Adrenal gland (tissue), 5 donors: ENCODE measurements around the gene MAML2.

Experiments
- CTCF ChIP-seq, 6 experiments: fragments of 450-650 bp in 4 of 6; fragments of 200-600 bp in 2 of 6; sonication (generic) in 1 of 6; IDR thresholded peaks; 1 replicate in 5 of 6; 2 replicates in 1 of 6; pipeline versions ENCODE4 v1.5.1 to v1.8.0; 2016 to 2021; ENCODE audit warnings: antibody characterized with exemption in 6 of 6, mild to moderate bottlenecking in 2 of 6, moderate library complexity in 1 of 6
- POLR2A ChIP-seq, 2 donors: fragments of 450-650 bp; IDR thresholded peaks; one replicate each; pipeline ENCODE4 v1.6.1; 2017; ENCODE audit warnings: antibody characterized with exemption in 2 of 2, mild to moderate bottlenecking in 2 of 2, moderate library complexity in 1 of 2
- donor health status: DM: no; HTN: no; CAD: no.

DNA sequence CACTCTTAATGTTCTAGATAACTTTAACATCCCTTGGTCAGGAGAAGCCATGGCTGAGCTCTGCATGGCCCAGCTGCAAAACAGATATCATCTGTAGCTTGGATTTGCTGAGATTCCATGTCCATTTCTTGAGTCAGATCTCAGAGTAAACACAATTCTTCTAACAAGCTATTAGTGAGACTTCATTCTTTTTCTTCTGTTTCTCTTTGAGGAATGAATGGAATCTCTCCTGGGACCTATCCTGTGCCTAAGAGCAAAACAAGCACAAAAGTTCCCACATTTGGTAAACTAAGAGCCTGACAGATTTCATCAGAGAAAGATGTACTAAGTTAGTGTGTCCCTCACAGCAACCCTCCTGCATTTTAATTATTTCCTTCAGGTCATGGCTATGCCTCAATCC, 142.8 kb downstream of the MAML2 start:
- TF ChIP-seq POLR2A (IDR thresholded peaks at IDR 0.05) (no peak), CTCF (IDR thresholded peaks at IDR 0.05) (no peak)
